Measurements from ENCODE around the gene CWF19L2.

CWF19L2 gene

DNA sequence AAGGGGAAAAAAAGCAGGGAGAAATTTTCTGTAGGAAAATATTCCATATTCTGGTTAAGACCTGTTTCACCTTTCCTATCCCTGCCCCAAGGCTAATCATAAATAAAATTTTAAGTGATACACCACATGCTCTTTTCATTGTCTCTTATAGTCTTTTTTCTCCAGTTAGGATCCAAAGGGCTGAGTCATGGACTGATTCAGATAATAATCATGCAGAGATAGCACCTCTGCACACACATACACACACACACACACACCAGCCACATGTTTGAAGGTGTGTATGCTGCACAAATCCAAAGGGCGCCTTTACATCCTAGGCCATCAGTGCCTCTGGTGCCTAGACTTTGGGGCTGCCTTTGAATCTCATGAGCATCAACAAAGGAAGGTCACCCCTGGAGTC is 35.5 kb upstream of the CWF19L2 start:
- DNase-seq (ENCODE audit: low spot score), result no peak
- in situ Hi-C loops (cut with MboI; ENCODE audit: low sequenced_read_pairs, unreplicated experiment), result no loop called here
- TF ChIP-seq, protein P1, sequence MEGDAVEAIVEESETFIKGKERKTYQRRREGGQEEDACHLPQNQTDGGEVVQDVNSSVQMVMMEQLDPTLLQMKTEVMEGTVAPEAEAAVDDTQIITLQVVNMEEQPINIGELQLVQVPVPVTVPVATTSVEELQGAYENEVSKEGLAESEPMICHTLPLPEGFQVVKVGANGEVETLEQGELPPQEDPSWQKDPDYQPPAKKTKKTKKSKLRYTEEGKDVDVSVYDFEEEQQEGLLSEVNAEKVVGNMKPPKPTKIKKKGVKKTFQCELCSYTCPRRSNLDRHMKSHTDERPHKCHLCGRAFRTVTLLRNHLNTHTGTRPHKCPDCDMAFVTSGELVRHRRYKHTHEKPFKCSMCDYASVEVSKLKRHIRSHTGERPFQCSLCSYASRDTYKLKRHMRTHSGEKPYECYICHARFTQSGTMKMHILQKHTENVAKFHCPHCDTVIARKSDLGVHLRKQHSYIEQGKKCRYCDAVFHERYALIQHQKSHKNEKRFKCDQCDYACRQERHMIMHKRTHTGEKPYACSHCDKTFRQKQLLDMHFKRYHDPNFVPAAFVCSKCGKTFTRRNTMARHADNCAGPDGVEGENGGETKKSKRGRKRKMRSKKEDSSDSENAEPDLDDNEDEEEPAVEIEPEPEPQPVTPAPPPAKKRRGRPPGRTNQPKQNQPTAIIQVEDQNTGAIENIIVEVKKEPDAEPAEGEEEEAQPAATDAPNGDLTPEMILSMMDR (IDR thresholded peaks at IDR 0.05; ENCODE audit: borderline replicate concordance, control extremely low read depth, extremely low read depth, insufficient read depth, missing control alignments), result no peak

DNA sequence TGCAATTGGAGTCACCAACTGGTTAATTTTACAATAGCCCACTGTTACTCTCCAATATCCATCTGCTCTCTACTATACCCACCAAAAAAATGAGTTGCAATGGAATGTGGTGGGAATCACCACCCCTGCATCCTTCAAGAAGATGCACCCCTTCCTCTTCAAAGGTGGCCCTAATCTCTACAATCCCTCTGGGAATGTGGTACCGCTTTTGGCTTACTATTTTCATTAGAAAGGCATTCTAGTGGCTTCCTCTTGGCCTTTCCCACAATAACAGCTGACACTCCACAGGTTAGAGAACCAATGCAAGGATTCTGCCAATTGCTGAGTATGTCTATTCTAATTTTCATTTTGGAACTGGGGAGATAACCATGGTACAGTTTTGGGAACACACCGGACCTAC is 33.2 kb upstream of the CWF19L2 start:
- in situ Hi-C loops (cut with MboI; ENCODE audit: low sequenced_read_pairs, unreplicated experiment), result no loop called here

DNA sequence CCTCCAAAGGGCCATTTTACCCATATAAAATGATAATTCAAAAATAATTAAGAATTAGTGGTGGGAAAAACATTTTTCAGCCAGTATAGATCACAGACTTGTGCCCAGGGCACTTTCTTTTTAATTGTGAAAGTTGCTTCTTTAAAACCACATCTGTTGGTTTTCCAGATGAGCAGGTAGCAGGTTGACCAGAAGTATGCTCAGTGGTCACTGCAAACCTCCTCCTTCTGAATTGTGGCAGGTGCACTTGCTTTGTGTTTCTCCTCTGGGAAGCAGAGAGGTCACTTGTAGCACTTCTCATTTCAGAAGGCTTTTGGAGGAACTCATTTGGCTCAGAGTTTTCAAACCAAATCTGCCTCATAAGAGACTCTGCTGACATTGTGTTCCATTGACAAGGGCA is 24.6 kb upstream of the CWF19L2 start:
- in situ Hi-C loops (cut with MboI; ENCODE audit: low sequenced_read_pairs, unreplicated experiment), result no loop called here
- DNase-seq (ENCODE audit: low spot score), result no peak
- TF ChIP-seq, protein P1 (IDR thresholded peaks at IDR 0.05; ENCODE audit: borderline replicate concordance, control extremely low read depth, extremely low read depth, insufficient read depth, missing control alignments), result no peak

More for the DNA sequence above, 33.2 kb upstream of the CWF19L2 start:
- no peak for DNase-seq (ENCODE audit: low spot score)
- TF ChIP-seq, protein P1 (IDR thresholded peaks at IDR 0.05; ENCODE audit: borderline replicate concordance, control extremely low read depth, extremely low read depth, insufficient read depth, missing control alignments), result no peak

DNA sequence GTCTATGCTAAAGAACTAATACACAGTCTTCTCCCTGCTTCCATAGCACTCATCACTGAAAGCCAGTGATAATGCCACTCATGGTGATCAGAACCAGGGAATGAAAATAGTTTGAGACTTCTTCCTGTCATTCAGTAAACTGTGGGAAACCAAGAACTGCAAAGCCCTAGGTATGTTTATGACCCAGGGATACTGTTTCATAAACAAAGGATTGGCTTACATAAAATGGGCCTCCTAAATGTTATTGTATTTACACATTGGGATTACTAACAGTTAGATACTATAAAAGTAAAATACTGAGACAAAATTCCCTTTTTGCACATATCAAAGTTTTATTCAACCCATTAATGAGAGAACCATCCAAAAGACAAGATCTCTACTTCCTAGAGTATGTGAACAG is 21.3 kb upstream of the CWF19L2 start:
- in situ Hi-C loops (cut with MboI; ENCODE audit: low sequenced_read_pairs, unreplicated experiment), result no loop called here
- TF ChIP-seq, protein P1 (IDR thresholded peaks at IDR 0.05; ENCODE audit: borderline replicate concordance, control extremely low read depth, extremely low read depth, insufficient read depth, missing control alignments), result no peak
- DNase-seq (ENCODE audit: low spot score), result no peak

DNA sequence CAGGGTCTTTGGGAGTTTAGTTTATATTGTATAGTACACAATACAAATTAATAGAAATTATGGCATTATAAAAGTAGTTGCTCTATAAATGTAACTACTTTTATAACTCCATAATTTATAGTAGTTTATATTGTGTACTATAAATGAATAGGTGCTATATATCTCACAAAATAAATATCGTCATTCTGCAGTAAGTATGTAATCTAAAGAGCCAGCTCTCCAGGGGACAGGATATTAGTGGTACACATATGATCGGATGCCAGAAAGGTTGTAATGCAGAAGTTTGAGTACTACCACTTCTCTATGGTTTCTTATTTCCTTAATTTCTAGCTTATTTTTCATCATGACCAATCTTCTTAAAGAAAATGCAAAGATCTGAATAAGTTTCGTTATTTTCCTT is 20.2 kb upstream of the CWF19L2 start:
- in situ Hi-C loops (cut with MboI; ENCODE audit: low sequenced_read_pairs, unreplicated experiment), result no loop called here
- DNase-seq (ENCODE audit: low spot score), result no peak
- TF ChIP-seq, protein P1 (IDR thresholded peaks at IDR 0.05; ENCODE audit: borderline replicate concordance, control extremely low read depth, extremely low read depth, insufficient read depth, missing control alignments), result no peak

DNA sequence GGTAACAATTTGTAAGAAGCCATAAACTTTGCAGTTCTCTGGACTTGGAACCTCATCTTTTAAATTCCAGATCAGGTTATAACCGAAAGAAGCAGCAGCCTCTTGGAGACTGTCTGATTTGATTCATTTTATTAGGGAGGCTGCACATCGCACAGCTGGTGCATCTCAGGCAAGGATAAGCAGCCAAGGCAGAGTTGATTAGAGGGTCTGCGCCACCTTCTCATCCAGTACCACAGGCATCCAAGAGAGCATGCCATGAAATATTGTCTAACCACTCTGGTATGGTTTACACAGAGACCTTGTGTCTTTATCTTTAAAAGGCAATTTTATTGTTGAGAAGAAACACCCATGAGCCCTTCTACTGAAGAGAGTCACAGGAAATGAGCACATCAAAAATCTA is 16.2 kb upstream of the CWF19L2 start:
- in situ Hi-C loops (cut with MboI; ENCODE audit: low sequenced_read_pairs, unreplicated experiment), result no loop called here
- TF ChIP-seq, protein P1 (IDR thresholded peaks at IDR 0.05; ENCODE audit: borderline replicate concordance, control extremely low read depth, extremely low read depth, insufficient read depth, missing control alignments), result no peak
- no peak for DNase-seq (ENCODE audit: low spot score)

DNA sequence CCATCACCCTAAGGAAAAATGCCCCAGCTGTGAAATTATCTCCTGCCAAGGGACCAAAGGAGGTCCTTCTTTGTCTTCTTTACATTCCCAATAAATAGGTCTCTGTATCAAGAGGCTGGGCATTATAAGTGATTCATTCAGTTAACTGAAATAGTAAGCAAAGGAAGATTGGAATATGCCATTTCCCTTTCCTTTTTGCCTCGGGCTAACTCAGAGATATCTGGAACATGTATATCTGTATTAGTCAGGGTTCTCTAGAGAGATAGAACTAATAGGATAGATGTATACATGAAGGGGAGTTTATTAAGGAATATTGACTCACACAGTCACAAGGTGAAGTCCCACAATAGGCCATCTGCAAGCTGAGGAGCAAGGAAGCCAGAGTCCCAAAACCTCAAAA is 15.3 kb upstream of the CWF19L2 start:
- in situ Hi-C loops (cut with MboI; ENCODE audit: low sequenced_read_pairs, unreplicated experiment), result no loop called here
- no peak for DNase-seq (ENCODE audit: low spot score)
- TF ChIP-seq, protein P1 (IDR thresholded peaks at IDR 0.05; ENCODE audit: borderline replicate concordance, control extremely low read depth, extremely low read depth, insufficient read depth, missing control alignments), result no peak

All from GM13976 (cell line).